ENCODE results near the gene GRID2.

Gene GRID2

DNA sequence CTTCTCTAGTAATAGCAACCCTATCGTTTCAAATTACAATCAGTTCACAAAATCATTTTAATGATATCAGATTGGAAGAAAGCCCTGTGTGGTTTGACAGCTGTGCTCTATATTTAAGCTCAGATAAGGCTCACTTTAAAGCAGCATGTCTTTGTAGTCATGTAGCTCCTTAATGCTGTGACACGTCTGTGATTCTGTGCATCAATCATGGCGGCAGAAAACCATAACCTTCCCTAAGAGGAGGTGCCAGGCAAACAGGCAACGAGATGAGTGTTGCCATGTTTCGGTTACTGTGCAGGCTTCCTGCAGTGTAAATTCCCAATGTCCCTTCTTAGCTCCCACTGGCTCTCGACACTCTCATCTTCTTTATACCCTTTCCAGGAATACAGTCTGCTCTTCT lies 212.7 kb downstream of the GRID2 start:
- no peak for TF ChIP-seq CTCF (IDR thresholded peaks at IDR 0.05)
- TF ChIP-seq ZFX (IDR thresholded peaks at IDR 0.05; ENCODE audit: borderline replicate concordance), result no peak

DNA sequence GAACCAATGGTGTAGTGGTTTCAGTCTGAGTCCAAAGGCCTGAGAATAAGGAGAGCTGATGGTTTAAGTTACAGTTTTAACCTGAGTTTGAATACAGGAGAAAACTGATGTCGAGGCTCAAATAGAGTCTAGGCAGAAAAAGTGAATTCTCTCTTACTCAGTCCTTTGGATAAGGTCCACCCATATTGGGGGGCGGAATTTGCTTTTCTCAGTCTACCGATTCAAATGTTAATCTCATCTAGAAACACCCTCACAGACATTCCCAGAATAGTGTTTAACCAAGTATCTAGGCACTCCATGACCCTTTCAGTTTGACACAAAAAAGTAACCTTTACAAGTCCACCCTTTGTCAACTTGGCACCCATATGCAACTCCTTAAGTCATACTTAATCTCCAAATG lies 216.0 kb downstream of the GRID2 start:
- no peak overlapping the region for H3K27ac ChIP-seq

More for the DNA sequence above, 212.7 kb downstream of the GRID2 start:
- no peak overlapping the region for H3K27ac ChIP-seq

GRCh38 chr4:92520563-92520962 lies 216.8 kb downstream of the GRID2 start:
- TF ChIP-seq ZFX (IDR thresholded peaks at IDR 0.05; ENCODE audit: borderline replicate concordance) (no peak), CTCF (IDR thresholded peaks at IDR 0.05) (no peak)
- no peak overlapping the region for H3K27ac ChIP-seq

More for the DNA sequence above, 216.0 kb downstream of the GRID2 start:
- no peak for TF ChIP-seq ZFX (IDR thresholded peaks at IDR 0.05; ENCODE audit: borderline replicate concordance)
- TF ChIP-seq CTCF (IDR thresholded peaks at IDR 0.05), result no peak

- TF ChIP-seq CTCF (IDR thresholded peaks at IDR 0.05), result no peak
- no peak for TF ChIP-seq ZFX (IDR thresholded peaks at IDR 0.05; ENCODE audit: borderline replicate concordance)
- no peak overlapping the region for H3K27ac ChIP-seq
Observed at GRCh38 chr4:92521941-92522340, 218.2 kb downstream of the GRID2 start.

- H3K27ac ChIP-seq, result no peak overlapping the region
- TF ChIP-seq ZFX (IDR thresholded peaks at IDR 0.05; ENCODE audit: borderline replicate concordance) (no peak), CTCF (IDR thresholded peaks at IDR 0.05) (no peak)
Observed at GRCh38 chr4:92522356-92522755, 218.6 kb downstream of the GRID2 start.

GRCh38 chr4:92524131-92524530 lies 220.4 kb downstream of the GRID2 start:
- no peak overlapping the region for H3K27ac ChIP-seq
- no peak for TF ChIP-seq CTCF (IDR thresholded peaks at IDR 0.05)
- no peak for TF ChIP-seq ZFX (IDR thresholded peaks at IDR 0.05; ENCODE audit: borderline replicate concordance)

DNA sequence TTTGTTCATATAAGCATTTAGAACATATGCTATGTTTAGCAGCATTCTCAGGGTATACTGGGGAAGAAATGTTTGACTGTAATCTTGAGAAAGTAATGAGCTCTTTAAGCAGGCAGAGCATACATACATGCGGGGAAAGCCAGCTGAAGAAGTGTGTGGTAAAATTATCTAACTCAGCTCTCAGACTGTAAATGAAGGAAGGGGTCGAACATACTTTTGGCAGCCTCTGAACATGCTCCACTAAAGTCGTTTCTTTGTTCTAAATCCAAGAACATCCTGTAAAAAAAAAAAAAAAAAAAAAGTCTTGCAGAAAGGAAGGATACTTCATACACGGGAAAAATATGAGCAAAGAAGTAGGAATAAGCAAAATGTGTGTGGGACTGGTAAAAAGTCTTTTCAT lies 224.8 kb downstream of the GRID2 start:
- TF ChIP-seq ZFX (IDR thresholded peaks at IDR 0.05; ENCODE audit: borderline replicate concordance) (no peak), CTCF (IDR thresholded peaks at IDR 0.05) (no peak)
- H3K27ac ChIP-seq, result peak overlapping the region; percentile 70
